Right atrium auricular region (tissue), 2 donors: ENCODE measurements around the gene PRSS48. TPM values are rescaled to one million over a fixed set of nuclear protein-coding genes. Genes with fewer than 3 reads are reported as not detected.
A peak's percentile ranks its signal among the peaks of the same experiment; 100 is the strongest.

ENCODE experiments used
- DNase-seq: peaks from one replicate; pipeline ENCODE4 v3.0.0-alpha.2; 2019; ENCODE audit warnings: low spot score
- H3K27ac ChIP-seq, 2 donors: fragments of 200-600 bp; sonication (generic); 1 replicate in 1 of 2; 2 replicates in 1 of 2; pipeline ENCODE4 v1.5.1; 2016 to 2019
- H3K27me3 ChIP-seq, 2 donors: fragments of 200-600 bp; sonication (generic); one replicate each; pipeline versions ENCODE4 v1.5.1 to v1.6.0; 2017 to 2019
- H3K36me3 ChIP-seq: fragments of 200-600 bp; sonication (generic); one replicate; pipeline ENCODE4 v1.5.1; 2016
- H3K4me1 ChIP-seq, 2 donors: fragments of 200-600 bp; sonication (generic); one replicate each; pipeline versions ENCODE4 v1.5.1 to v1.6.0; 2017 to 2019
- H3K4me3 ChIP-seq, 2 donors: fragments of 200-600 bp; sonication (generic); 1 replicate in 1 of 2; 2 replicates in 1 of 2; pipeline ENCODE4 v1.5.1; 2017 to 2019; ENCODE audit warnings: mild to moderate bottlenecking in 1 of 2, moderate library complexity in 1 of 2
- H3K9me3 ChIP-seq, 2 donors: fragments of 200-600 bp; sonication (generic); one replicate each; pipeline ENCODE4 v1.5.1; 2019
- total RNA-seq, 2 donors: library from RNA; depleted of rRNA; stranded (reverse); fragments of >200 nt; gene quantifications; one replicate each; pipeline ENCODE4 v1.1.0, GENCODE V29; 2016
- TF ChIP-seq, protein P1 (sequence below), 2 donors: fragments of 200-600 bp; sonication (generic); IDR thresholded peaks; one replicate each; pipeline ENCODE4 v1.5.1; 2019; ENCODE audit warnings: antibody characterized with exemption in 2 of 2

PRSS48 gene
- total RNA-seq, result not detected

GRCh38 chr4:151276787-151277562 is at the start of gene PRSS48:
PRSS48 (plus strand) TSS chr4:151277161; CDS start chr4:151277173, 12 bp downstream.
- H3K27me3 ChIP-seq, result no peaks in the 10 kb centered on the region
- no peak within 1 kb of the TSS for H3K4me3 ChIP-seq
- no peak for DNase-seq
- no peaks in the 10 kb centered on the region for H3K36me3 ChIP-seq
- H3K4me1 ChIP-seq, result peaks cover 0 to 36% of the 10 kb centered on the region in 2 donors
- H3K27ac ChIP-seq, result no peak within 1 kb of the TSS
- TF ChIP-seq, protein P1, sequence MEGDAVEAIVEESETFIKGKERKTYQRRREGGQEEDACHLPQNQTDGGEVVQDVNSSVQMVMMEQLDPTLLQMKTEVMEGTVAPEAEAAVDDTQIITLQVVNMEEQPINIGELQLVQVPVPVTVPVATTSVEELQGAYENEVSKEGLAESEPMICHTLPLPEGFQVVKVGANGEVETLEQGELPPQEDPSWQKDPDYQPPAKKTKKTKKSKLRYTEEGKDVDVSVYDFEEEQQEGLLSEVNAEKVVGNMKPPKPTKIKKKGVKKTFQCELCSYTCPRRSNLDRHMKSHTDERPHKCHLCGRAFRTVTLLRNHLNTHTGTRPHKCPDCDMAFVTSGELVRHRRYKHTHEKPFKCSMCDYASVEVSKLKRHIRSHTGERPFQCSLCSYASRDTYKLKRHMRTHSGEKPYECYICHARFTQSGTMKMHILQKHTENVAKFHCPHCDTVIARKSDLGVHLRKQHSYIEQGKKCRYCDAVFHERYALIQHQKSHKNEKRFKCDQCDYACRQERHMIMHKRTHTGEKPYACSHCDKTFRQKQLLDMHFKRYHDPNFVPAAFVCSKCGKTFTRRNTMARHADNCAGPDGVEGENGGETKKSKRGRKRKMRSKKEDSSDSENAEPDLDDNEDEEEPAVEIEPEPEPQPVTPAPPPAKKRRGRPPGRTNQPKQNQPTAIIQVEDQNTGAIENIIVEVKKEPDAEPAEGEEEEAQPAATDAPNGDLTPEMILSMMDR (IDR thresholded peaks at IDR 0.05), result peak; percentile 63 to 77
- H3K9me3 ChIP-seq, result no peaks in the 10 kb centered on the region

DNA sequence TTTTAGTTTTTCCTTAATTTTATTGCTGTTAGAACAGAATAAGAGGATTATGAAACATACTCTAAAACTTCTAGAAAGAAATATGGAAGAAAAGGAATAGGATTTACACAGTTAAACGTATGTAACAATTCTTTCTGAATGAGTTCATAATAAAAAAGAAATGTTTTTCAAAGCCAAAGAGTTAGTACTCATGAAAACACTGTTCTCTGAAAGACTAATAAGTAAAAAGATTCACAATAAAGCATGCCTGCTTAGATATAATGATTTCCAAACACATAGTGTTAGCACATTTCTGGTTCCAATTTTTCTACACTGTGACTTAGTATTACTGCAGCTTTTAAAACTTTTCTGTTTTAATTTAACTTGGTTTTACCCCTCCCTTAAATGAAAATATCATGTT is 49.8 kb upstream of the PRSS48 start:
- Histone ChIP-seq H3K4me1 (peaks cover 0 to 17% of the 10 kb centered on the region in 2 donors), H3K36me3 (no peaks in the 10 kb centered on the region), H3K9me3 (no peaks in the 10 kb centered on the region), H3K27me3 (no peaks in the 10 kb centered on the region), H3K4me3 (peak overlapping the region; percentile 27 to 42), H3K27ac (peak overlapping the region; percentile 61 to 65)
- TF ChIP-seq, protein P1 (IDR thresholded peaks at IDR 0.05), result no peak
- DNase-seq, result no peak

GRCh38 chr4:151227731-151228130 is 49.2 kb upstream of the PRSS48 start:
- TF ChIP-seq, protein P1 (IDR thresholded peaks at IDR 0.05), result no peak
- Histone ChIP-seq H3K27me3 (no peaks in the 10 kb centered on the region), H3K27ac (peak overlapping the region; percentile 61 to 65), H3K9me3 (no peaks in the 10 kb centered on the region), H3K4me1 (peaks cover 0 to 23% of the 10 kb centered on the region in 2 donors), H3K4me3 (peak overlapping the region; percentile 27 to 42), H3K36me3 (no peaks in the 10 kb centered on the region)
- DNase-seq, result peak; percentile 86

DNA sequence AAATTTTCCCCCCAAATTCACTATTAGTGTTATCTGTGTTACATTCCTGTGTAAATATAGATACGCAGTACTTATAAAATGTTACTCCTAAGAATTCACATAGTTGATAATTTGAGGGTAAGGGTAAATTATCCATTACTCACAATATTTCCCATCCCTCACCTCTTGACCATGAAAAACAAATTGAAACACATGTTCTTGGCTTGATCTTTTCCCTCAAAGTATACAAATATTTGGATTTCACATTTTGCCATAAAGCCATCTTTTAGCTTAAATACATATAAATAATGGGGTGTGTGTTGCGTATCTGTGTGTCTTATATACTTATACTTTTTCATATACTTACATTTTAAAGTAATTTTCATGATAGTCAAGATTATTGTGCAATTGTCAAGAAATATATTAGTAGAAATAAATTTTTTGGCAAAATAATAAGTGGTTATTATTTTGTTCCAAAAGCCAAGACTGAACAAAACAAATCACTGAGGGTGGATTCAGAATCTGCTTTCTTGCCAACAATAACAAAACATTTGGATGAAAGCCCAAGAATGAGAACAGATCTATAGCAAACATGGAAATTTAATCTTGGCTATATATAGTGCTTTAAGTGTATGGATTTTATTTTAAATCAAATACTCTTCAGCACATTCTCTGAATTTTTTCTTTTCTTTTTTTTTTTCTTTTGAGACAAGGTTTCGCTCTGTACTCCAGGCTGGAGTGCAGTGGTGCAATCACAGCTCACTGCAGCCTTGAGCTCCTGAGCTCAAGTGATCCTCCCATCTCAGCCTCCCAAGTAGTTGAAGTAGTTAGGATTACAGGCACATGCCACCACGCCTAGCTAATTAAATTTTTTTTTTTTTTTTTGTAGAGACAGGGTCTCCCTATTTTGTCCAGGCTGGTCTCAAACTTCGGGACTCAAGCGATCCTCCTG is 48.5 kb upstream of the PRSS48 start:
- peak overlapping the region; percentile 61 to 65 for H3K27ac ChIP-seq
- peak overlapping the region in 1 of 2 donors; percentile 42 for H3K4me3 ChIP-seq
- H3K4me1 ChIP-seq, result peaks cover 0 to 27% of the 10 kb centered on the region in 2 donors
- H3K36me3 ChIP-seq, result no peaks in the 10 kb centered on the region
- no peak for DNase-seq
- no peaks in the 10 kb centered on the region for H3K9me3 ChIP-seq
- TF ChIP-seq, protein P1 (IDR thresholded peaks at IDR 0.05), result no peak
- no peaks in the 10 kb centered on the region for H3K27me3 ChIP-seq

GRCh38 chr4:151231915-151232595 is 44.9 kb upstream of the PRSS48 start:
- H3K27me3 ChIP-seq, result no peaks in the 10 kb centered on the region
- H3K9me3 ChIP-seq, result no peaks in the 10 kb centered on the region
- H3K4me3 ChIP-seq, result no peak overlapping the region
- DNase-seq, result no peak
- TF ChIP-seq, protein P1 (IDR thresholded peaks at IDR 0.05), result no peak
- H3K36me3 ChIP-seq, result no peaks in the 10 kb centered on the region
- peak overlapping the region in 1 of 2 donors; percentile 3 for H3K27ac ChIP-seq
- peaks cover 0 to 21% of the 10 kb centered on the region in 2 donors for H3K4me1 ChIP-seq
